ENCODE measurements around the gene PPP3R1.

The PPP3R1 gene

GRCh38 chr2:68141875-68142274, 110.5 kb downstream of the PPP3R1 start:
- Histone ChIP-seq H2AFZ (ENCODE audit: low read depth) (no peak overlapping the region), H3K4me3 (IDR thresholded peaks at IDR 0.05; ENCODE audit: insufficient read depth, low read depth, low read length) (no peak overlapping the region), H3K4me1 (ENCODE audit: low read depth, poor library complexity, severe bottlenecking) (no peaks in the 10 kb centered on the region), H4K20me1 (ENCODE audit: insufficient read depth) (no peaks in the 10 kb centered on the region), H3K27me3 (ENCODE audit: insufficient read depth, low read depth) (no peaks in the 10 kb centered on the region), H3K4me2 (no peak overlapping the region), H3K36me3 (ENCODE audit: insufficient read depth) (no peaks in the 10 kb centered on the region), H3K27ac (no peak overlapping the region), H3K9ac (no peak overlapping the region), H3K79me2 (ENCODE audit: insufficient read depth, low read depth) (no peaks in the 10 kb centered on the region)
- TF ChIP-seq CTCF (conservative IDR thresholded peaks at IDR 0.05; ENCODE audit: low read depth, low read length), result no peak

GRCh38 chr2:68135448-68136320, 116.6 kb downstream of the PPP3R1 start:
- Histone ChIP-seq H3K9ac (no peak overlapping the region), H3K4me2 (no peak overlapping the region), H3K4me3 (IDR thresholded peaks at IDR 0.05; ENCODE audit: insufficient read depth, low read depth, low read length) (no peak overlapping the region), H3K27ac (no peak overlapping the region), H3K4me1 (ENCODE audit: low read depth, poor library complexity, severe bottlenecking) (no peaks in the 10 kb centered on the region), H3K27me3 (ENCODE audit: insufficient read depth, low read depth) (no peaks in the 10 kb centered on the region), H4K20me1 (ENCODE audit: insufficient read depth) (no peaks in the 10 kb centered on the region), H3K36me3 (ENCODE audit: insufficient read depth) (no peaks in the 10 kb centered on the region), H2AFZ (ENCODE audit: low read depth) (no peak overlapping the region), H3K79me2 (ENCODE audit: insufficient read depth, low read depth) (no peaks in the 10 kb centered on the region)
- TF ChIP-seq CTCF (conservative IDR thresholded peaks at IDR 0.05; ENCODE audit: low read depth, low read length), result no peak

- H3K79me2 ChIP-seq (ENCODE audit: insufficient read depth, low read depth), result no peaks in the 10 kb centered on the region
- H3K27me3 ChIP-seq (ENCODE audit: insufficient read depth, low read depth), result no peaks in the 10 kb centered on the region
- H3K36me3 ChIP-seq (ENCODE audit: insufficient read depth), result no peaks in the 10 kb centered on the region
- H3K27ac ChIP-seq, result no peak overlapping the region
- no peaks in the 10 kb centered on the region for H4K20me1 ChIP-seq (ENCODE audit: insufficient read depth)
- no peak overlapping the region for H3K9ac ChIP-seq
- H3K4me2 ChIP-seq, result no peak overlapping the region
- no peaks in the 10 kb centered on the region for H3K4me1 ChIP-seq (ENCODE audit: low read depth, poor library complexity, severe bottlenecking)
- no peak for TF ChIP-seq CTCF (conservative IDR thresholded peaks at IDR 0.05; ENCODE audit: low read depth, low read length)
- H3K4me3 ChIP-seq (IDR thresholded peaks at IDR 0.05; ENCODE audit: insufficient read depth, low read depth, low read length), result no peak overlapping the region
- no peak overlapping the region for H2AFZ ChIP-seq (ENCODE audit: low read depth)
Measured at GRCh38 chr2:68134554-68134953, 117.8 kb downstream of the PPP3R1 start.

- Histone ChIP-seq H4K20me1 (ENCODE audit: insufficient read depth) (no peaks in the 10 kb centered on the region), H3K27ac (no peak overlapping the region), H3K9ac (no peak overlapping the region), H3K36me3 (ENCODE audit: insufficient read depth) (no peaks in the 10 kb centered on the region), H3K4me2 (no peak overlapping the region), H3K4me3 (IDR thresholded peaks at IDR 0.05; ENCODE audit: insufficient read depth, low read depth, low read length) (no peak overlapping the region), H2AFZ (ENCODE audit: low read depth) (no peak overlapping the region), H3K4me1 (ENCODE audit: low read depth, poor library complexity, severe bottlenecking) (no peaks in the 10 kb centered on the region), H3K79me2 (ENCODE audit: insufficient read depth, low read depth) (no peaks in the 10 kb centered on the region), H3K27me3 (ENCODE audit: insufficient read depth, low read depth) (no peaks in the 10 kb centered on the region)
- TF ChIP-seq CTCF (conservative IDR thresholded peaks at IDR 0.05; ENCODE audit: low read depth, low read length), result no peak
Measured at GRCh38 chr2:68134120-68134519, 118.2 kb downstream of the PPP3R1 start.
